Stimulated activated CD8-positive, alpha-beta memory T cell treated with anti-CD3 and anti-CD28 coated beads, Interleukin-12 subunit alpha, Interleukin-12 subunit beta, amount 100 ng/mL, for 1 hour (primary cell): ENCODE measurements around the gene SLC12A6.
A peak's percentile ranks its signal among the peaks of the same experiment; 100 is the strongest.
"Not testable (repeated sequence)": the region's sequence is repeated elsewhere in the genome, so short reads cannot be mapped to it uniquely, and the experiment has no call there.

Experiments
- DNase-seq: peaks from one replicate; pipeline ENCODE4 v3.0.0-alpha.2; 2020; ENCODE audit warnings: low read depth

The SLC12A6 gene

GRCh38 chr15:34357653-34358052 is 20.1 kb upstream of the SLC12A6 start:
- DNase-seq: no peak

- DNase-seq: no peak
Measured at GRCh38 chr15:34355241-34355640, 17.7 kb upstream of the SLC12A6 start.

- no peak for DNase-seq
Measured at GRCh38 chr15:34354286-34354685, 16.7 kb upstream of the SLC12A6 start.

- no peak for DNase-seq
Measured at GRCh38 chr15:34353627-34354026, 16.0 kb upstream of the SLC12A6 start.

- not testable (repeated sequence) for DNase-seq
Measured at GRCh38 chr15:34352996-34353395, 15.4 kb upstream of the SLC12A6 start.

- no peak for DNase-seq
Measured at GRCh38 chr15:34349769-34350168, 12.2 kb upstream of the SLC12A6 start.

- no peak for DNase-seq
Measured at GRCh38 chr15:34348735-34349300, 11.2 kb upstream of the SLC12A6 start.

- no peak for DNase-seq
Measured at GRCh38 chr15:34347951-34348638, 10.5 kb upstream of the SLC12A6 start.

- DNase-seq: peak; percentile 92
Measured at GRCh38 chr15:34342737-34343575, 5.4 kb upstream of the SLC12A6 start, which contains the start of the genes NOP10 and NUTM1. NOP10 (minus strand) TSS chr15:34343136; CDS start chr15:34343073, 63 bp downstream. NUTM1 (plus strand) TSS chr15:34343315; CDS start chr15:34343697, 382 bp downstream.

GRCh38 chr15:34342213-34342736 is 4.7 kb upstream of the SLC12A6 start:
- not testable (repeated sequence) for DNase-seq

- no peak for DNase-seq
Measured at GRCh38 chr15:34341381-34342212, 4.0 kb upstream of the SLC12A6 start.

GRCh38 chr15:34339946-34340345 is 2.4 kb upstream of the SLC12A6 start:
- no peak for DNase-seq

GRCh38 chr15:34338347-34338746 is 766 bp upstream of the SLC12A6 start:
- no peak for DNase-seq

- DNase-seq: no peak
Measured at GRCh38 chr15:34336991-34337556, 507 bp downstream of the SLC12A6 start.

- DNase-seq: no peak
Measured at GRCh38 chr15:34336231-34336990, 1.2 kb downstream of the SLC12A6 start.

GRCh38 chr15:34335176-34336032 is 2.2 kb downstream of the SLC12A6 start:
- no peak for DNase-seq

- DNase-seq: no peak
Measured at GRCh38 chr15:34334672-34335071, 2.9 kb downstream of the SLC12A6 start.

- DNase-seq: no peak
Measured at GRCh38 chr15:34332553-34333120, 4.9 kb downstream of the SLC12A6 start.

- no peak for DNase-seq
Measured at GRCh38 chr15:34331809-34332208, 5.8 kb downstream of the SLC12A6 start.
